Liver (tissue), 3 donors: ENCODE measurements around the gene STXBP1.

Experiments
- CTCF ChIP-seq: fragments of 150-350 bp; IDR thresholded peaks from 2 replicates; pipeline ENCODE4 v1.5.1; 2017; ENCODE audit warnings: improper control_type of control experiment, low read depth, low read length; ENCODE audit not compliant: missing input control
- FOXA1 ChIP-seq: IDR thresholded peaks from 2 replicates; pipeline ENCODE4 v1.6.1; 2016; ENCODE audit warnings: antibody characterized with exemption
- FOXA2 ChIP-seq: IDR thresholded peaks from 2 replicates; pipeline ENCODE4 v1.6.1; 2016; ENCODE audit warnings: antibody characterized with exemption
- GABPA ChIP-seq, 2 donors: IDR thresholded peaks in 1 of 2; conservative IDR thresholded peaks in 1 of 2; 2 replicates each; pipeline ENCODE4 v1.6.1; 2016; ENCODE audit warnings: antibody characterized with exemption in 2 of 2, mild to moderate bottlenecking in 1 of 2, moderate library complexity in 1 of 2
- JUND ChIP-seq, 2 donors: IDR thresholded peaks; 2 replicates each; pipeline ENCODE4 v1.6.1; 2016; ENCODE audit warnings: antibody characterized with exemption in 2 of 2
- MAX ChIP-seq: IDR thresholded peaks from 2 replicates; pipeline ENCODE4 v1.6.1; 2016; ENCODE audit warnings: antibody characterized with exemption
- NR2F2 ChIP-seq: IDR thresholded peaks from 2 replicates; pipeline ENCODE4 v1.6.1; 2016; ENCODE audit warnings: antibody characterized with exemption
- RAD21 ChIP-seq, 2 donors: IDR thresholded peaks; 2 replicates each; pipeline ENCODE4 v1.6.1; 2016; ENCODE audit warnings: antibody characterized with exemption in 2 of 2, mild to moderate bottlenecking in 2 of 2
- REST ChIP-seq: IDR thresholded peaks from 2 replicates; pipeline ENCODE4 v1.6.1; 2016; ENCODE audit warnings: antibody characterized with exemption, mild to moderate bottlenecking
- SP1 ChIP-seq: IDR thresholded peaks from 2 replicates; pipeline ENCODE4 v1.6.1; 2018; ENCODE audit warnings: antibody characterized with exemption, mild to moderate bottlenecking
- TAF1 ChIP-seq: conservative IDR thresholded peaks from 2 replicates; pipeline ENCODE4 v1.6.1; 2016; ENCODE audit warnings: antibody characterized with exemption, mild to moderate bottlenecking
- YY1 ChIP-seq: IDR thresholded peaks from 2 replicates; pipeline ENCODE4 v1.6.1; 2016; ENCODE audit warnings: antibody characterized with exemption, mild to moderate bottlenecking
- donor health status: healthy.
- donor health status: healthy.

- TF ChIP-seq MAX (no peak), RAD21 (IDR thresholded peaks at IDR 0.05) (no peak), CTCF (no peak), REST (no peak), JUND (IDR thresholded peaks at IDR 0.05) (no peak), TAF1 (no peak), FOXA2 (no peak), FOXA1 (no peak), YY1 (no peak), GABPA (IDR thresholded peaks at IDR 0.05 in 1 of 2, conservative IDR thresholded peaks at IDR 0.05 in 1 of 2) (no peak), NR2F2 (no peak), SP1 (no peak)
These were observed 100.8 kb downstream of the STXBP1 start for GRCh38 chr9:127712867-127713266.
